Mammary epithelial cell (primary cell): ENCODE results near the gene LRCH1.

Source experiments
- EZH2 ChIP-seq: IDR thresholded peaks from 2 replicates; pipeline ENCODE4 v1.6.1; 2012; ENCODE audit warnings: low read length, inconsistent platforms, borderline replicate concordance
- TF ChIP-seq, protein P1 (sequence below), 2 donors: IDR thresholded peaks in 1 of 2; conservative IDR thresholded peaks in 1 of 2; 2 replicates each; pipeline ENCODE4 v1.5.1; 2011 to 2012; ENCODE audit warnings: inconsistent platforms in 2 of 2, low read length in 2 of 2, mild to moderate bottlenecking in 2 of 2, control low read depth in 1 of 2, low read depth in 1 of 2; ENCODE audit not compliant: insufficient read depth in 1 of 2; ENCODE audit errors: extremely low read depth in 1 of 2

DNA sequence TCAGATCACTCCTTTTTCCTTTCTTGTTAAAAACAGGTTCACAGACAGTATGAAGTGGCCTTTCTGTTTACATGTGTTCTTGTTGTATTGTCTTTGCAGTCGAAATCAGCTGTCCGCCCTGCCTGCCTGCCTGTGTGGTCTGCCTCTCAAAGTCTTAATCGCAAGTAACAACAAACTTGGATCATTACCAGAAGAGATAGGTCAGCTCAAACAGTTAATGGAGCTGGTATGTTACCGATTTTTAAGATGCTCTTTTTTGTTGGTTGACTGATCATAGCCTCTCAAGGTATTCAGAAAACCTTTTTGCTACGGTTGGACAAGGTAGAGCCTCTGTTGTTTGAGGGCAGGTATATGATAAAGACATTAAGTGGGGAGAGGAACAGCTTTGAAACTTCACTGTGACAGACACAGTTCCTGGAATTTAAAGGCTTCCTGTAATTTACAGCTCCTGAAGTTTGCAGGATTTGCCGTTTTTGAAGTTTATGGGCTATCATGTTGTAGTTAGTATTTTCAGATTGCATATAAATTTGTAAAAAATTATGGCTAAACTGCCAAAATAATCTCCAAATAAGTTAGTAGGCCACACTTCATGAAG lies 116.1 kb downstream of the LRCH1 start:
- TF ChIP-seq, protein P1, sequence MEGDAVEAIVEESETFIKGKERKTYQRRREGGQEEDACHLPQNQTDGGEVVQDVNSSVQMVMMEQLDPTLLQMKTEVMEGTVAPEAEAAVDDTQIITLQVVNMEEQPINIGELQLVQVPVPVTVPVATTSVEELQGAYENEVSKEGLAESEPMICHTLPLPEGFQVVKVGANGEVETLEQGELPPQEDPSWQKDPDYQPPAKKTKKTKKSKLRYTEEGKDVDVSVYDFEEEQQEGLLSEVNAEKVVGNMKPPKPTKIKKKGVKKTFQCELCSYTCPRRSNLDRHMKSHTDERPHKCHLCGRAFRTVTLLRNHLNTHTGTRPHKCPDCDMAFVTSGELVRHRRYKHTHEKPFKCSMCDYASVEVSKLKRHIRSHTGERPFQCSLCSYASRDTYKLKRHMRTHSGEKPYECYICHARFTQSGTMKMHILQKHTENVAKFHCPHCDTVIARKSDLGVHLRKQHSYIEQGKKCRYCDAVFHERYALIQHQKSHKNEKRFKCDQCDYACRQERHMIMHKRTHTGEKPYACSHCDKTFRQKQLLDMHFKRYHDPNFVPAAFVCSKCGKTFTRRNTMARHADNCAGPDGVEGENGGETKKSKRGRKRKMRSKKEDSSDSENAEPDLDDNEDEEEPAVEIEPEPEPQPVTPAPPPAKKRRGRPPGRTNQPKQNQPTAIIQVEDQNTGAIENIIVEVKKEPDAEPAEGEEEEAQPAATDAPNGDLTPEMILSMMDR (conservative IDR thresholded peaks at IDR 0.05 in 1 of 2, IDR thresholded peaks at IDR 0.05 in 1 of 2; ENCODE audit: extremely low read depth in 1 of 2, insufficient read depth in 1 of 2, low read depth in 1 of 2, low read length in 2 of 2) = no peak
- TF ChIP-seq EZH2 = no peak
